ENCODE results near the gene GBP3. TPM values are rescaled to one million over a fixed set of nuclear protein-coding genes. Genes with fewer than 3 reads are reported as not detected.
"Not testable (repeated sequence)": the region's sequence is repeated elsewhere in the genome, so short reads cannot be mapped to it uniquely, and the experiment has no call there.

Gene GBP3
- total RNA-seq, 1 experiment from 2014 or later, result 75.8 TPM

DNA sequence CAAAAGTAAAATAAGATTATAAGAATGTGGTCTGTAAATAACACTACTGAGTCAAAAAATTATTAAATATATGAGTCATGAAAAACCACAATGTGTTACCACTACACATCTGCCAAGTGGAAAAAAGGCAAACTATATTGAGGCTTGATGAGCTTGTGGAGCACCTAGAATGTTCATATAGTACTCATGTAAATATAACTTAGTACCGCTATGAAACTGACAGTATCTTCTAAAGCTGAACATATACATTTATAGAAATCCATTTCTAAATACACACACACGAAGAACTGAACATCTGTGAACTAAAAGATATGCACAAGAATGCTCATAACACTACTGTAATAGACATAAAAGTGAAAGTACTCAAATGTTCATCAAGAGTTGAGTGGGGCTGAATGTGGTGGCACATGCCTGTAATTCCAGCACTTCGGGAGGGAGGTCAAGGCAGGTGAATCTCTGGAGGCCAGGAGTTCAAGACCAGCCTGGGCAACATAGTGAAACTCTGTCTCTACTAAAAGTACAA is 18.5 kb upstream of the GBP3 start:
- peak; percentile 58 for DNase-seq (ENCODE audit: low read depth)

DNA sequence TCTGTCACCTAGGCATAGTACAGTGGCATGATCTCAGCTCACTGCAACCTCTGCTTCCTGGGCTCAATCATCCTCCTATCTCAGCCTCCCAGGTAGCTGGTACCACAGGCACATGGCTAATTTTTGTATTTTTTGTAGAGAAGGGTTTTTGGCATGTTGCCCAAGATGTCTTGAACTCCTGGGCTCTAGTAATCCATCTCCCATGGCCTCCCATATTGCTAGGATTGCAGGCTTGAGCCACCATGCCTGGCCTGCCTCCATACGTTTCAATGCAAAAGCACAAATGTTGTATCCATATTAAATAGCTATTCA is 17.6 kb upstream of the GBP3 start:
- DNase-seq (ENCODE audit: low read depth), result no peak

DNA sequence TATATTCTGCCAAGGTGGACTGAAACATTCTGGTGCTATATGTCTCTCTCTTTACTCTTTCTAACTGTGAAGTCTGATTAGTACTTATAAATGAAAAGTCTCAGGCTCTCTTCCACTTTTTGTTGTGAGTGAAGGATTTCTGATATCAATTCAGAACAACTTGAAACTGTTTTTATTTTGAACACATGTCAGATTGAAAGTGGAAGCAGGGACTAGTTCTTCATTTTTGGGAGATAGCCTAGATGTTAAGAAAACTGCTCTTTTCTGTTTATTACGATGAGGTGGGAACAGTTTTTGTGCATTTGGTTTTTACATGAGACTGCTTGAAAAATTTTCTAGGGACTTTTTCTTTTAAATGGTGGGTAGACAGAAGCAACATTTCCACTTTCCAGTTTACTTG is 14.5 kb upstream of the GBP3 start:
- DNase-seq (ENCODE audit: low read depth), result no peak

DNA sequence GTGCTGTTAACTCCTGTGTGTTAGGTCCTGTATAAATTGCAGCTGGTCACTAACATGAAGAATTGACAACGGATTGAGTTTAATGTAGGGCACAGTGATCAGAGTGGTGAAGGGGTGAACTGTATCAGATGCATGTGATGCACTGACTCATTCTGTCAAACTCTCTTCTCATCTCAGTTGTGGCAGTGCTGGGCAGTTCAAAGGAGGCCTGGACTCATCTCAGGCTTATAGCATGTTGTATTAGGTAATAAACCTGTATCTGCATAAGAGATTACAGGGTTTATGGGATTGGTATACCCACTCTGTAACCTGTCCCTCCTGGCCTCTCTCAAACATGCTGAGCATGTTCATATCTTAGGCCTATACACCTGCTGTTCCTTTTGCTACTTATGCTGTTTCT is 12.4 kb upstream of the GBP3 start:
- DNase-seq (ENCODE audit: low read depth), result no peak

DNA sequence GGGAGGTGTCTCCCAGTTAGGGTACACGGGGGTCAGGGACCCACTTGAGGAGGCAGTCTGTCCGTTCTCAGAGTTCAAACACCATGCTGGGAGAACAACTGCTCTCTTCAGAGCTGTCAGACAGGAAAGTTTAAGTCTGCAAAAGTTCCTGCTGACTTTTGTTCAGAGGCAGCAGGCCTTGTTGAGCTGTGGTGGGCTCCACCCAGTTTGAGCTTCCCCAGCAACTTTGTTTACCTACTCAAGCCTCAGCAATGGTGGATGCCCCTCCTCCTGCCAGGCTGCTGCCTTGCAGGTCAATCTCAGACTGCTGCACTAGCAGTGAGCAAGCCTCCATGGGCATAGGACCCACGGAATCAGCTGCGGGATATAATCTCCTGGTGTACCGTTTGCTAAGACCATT is 11.3 kb upstream of the GBP3 start:
- DNase-seq (ENCODE audit: low read depth), result not testable (repeated sequence)

DNA sequence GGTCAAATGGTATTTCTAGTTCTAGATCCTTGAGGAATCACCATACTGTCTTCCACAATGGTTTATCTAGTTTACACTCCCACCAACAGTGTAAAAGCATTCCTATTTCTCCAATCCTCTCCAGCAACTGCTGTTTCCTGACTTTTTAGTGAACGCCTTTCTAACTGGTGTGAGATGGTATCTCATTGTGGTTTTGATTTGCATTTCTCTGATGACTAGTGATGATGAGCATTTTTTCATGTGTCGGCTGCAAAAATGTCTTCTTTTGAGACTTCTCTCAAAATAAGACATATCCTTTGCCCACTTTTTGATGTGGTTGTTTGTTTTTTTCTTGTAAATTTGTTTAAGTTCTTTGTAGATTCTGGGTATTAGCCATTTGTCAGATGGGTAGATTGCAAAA is 6.4 kb upstream of the GBP3 start:
- peak; percentile 38 for DNase-seq (ENCODE audit: low read depth)

DNA sequence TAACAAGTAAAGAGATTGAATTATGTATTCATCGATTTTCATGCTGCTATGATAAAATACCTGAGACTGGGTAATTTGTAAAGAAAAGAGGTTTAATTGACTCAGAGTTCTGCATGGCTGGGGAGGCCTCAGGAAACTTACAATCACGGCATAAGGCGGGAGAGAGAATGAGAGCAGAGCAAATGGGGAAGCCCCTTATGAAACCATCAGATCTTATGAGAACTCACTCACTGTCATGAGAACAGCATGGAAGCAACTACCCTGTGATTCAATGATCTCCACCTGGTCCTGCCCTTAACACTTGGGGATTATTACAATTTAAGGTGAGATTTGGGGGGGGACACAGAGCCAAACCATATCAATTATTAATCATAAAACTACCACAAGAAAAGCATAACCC is 3.3 kb upstream of the GBP3 start:
- no peak for DNase-seq (ENCODE audit: low read depth)

DNA sequence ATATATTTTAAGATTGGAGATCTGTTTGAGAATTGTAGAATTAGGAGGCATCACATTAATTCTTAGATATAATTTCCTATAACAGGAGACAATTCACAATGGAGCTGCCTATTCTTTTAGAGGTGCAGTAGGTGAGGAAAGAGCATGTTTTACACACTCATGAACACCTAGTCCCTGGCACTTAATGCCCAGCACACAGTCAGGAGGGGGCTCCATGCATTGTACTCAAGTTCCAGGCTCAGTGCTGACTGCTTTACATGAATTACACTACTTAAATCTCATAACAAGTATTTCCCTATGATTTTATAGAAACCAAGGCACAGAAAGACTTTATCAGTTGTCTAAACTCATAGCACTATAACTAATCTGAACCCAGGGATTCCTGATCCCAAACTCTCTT is 360 bp upstream of the GBP3 start:
- no peak for DNase-seq (ENCODE audit: low read depth)

DNA sequence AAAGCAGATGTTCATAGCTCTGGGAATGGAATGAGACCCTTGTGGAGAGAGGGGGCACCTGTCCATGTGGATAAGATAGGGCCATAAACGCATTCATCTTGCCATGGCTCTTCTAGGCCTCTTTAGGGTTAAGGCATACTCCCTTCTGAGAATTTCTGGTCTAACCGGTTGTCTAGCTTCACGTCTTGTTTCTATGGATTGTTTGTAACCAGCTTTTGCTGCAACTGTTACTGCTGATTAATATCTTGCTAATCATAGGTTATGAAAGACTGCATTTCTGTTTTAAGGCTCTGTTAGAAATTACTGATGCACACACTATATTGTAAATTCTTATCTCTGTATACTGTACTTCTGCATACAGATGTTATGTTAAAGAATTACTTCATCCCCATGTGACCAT is 4.3 kb downstream of the GBP3 start:
- not testable (repeated sequence) for DNase-seq (ENCODE audit: low read depth)

DNA sequence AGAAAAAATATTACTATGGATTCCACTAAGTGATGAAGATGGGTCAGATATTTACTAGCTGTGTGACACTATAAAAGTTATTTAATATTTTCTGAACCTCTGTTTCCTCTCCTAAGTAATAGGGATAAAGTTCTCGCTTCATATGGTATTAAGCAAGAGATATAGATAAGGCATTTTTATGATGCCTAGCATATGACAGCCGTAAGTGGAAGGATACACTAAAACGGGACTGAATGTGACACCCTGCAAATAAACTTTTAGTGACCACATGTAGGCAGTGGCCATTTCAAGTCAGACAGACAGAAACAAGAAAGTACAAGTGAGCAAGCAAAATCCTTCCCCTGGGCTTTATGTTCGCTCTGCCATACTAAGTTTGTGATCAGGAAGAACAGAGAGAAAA is 14.2 kb downstream of the GBP3 start:
- no peak for DNase-seq (ENCODE audit: low read depth)

DNA sequence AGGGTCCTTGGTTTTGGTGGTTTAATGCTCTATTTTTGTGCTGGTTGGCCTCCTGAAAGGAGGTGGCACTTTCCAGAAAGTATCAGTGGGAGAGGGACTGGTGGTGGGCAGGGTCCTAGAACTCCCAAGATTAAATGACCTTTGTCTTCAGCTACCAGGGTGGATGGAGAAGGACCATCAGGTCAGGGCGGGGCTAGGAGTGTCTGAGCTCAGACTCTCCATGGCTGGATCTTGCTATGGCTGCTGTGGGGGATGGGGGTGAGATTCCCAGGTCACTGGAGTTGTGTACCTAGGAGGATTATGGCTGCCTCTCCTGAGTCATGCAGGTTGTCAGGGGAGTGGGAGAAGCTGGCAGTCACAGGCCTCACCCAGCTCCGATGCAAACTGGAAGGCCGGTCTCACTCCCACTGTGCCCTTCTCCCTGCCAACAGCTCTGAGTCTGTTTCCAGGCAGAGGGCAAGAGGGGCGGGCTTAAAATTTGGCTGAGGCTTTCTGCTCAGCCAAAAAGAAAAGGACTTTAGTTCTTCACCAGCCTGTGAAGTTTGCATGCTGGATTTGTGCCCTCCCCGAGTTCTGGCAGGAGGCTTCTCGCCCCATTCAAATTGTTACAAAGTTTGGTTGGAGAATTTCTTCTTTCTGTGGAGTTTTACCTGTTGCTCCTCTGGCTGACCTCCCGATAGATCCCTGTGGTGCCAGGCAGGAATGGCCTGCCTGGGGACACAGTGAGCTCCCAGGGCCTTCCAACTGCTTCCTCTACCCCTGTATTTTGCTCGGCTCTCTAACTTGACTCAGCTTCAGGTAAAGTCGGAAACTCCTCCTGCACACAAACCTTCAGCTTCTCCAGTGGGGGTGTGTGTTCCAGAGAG is 17.1 kb downstream of the GBP3 start:
- DNase-seq (ENCODE audit: low read depth), result no peak

DNA sequence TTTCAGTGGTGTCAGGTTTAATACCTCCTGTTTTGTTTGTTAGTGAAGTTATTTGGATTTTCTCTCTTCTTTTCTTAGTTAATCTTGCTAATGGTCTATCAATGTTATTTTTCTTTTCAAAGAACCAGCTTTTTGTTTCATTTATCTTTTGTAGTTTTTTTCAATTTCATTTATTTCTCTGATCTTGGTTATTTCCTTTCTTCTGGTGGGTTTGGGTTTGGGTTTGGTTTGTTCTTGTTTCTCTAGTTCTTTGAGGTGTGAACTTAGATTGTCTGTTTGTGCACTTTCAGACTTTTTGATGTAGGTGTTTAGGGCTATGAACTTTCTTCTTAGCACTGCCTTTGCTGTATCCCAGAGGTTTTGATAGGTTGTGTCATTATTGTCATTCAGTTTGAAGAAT is 20.5 kb downstream of the GBP3 start:
- not testable (repeated sequence) for DNase-seq (ENCODE audit: low read depth)

DNA sequence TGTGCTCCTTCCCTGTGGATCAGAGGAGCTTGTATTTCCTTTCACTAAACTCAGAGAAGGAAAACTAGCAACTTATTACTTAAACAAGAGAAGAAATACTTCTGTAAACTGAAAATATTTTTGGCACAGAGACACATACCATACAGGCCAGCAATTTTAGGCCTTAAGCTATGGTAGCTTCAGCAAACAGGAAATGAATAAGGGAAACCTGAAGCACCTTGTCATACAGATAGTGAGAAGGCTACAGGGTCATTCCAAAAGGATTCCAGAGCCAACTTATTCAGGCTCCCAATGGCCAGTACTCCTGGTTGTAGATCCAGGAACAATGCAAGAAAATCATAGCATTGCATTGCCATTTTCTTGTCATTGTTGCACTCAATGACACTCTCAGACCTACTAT is 21.2 kb downstream of the GBP3 start:
- no peak for DNase-seq (ENCODE audit: low read depth)

DNA sequence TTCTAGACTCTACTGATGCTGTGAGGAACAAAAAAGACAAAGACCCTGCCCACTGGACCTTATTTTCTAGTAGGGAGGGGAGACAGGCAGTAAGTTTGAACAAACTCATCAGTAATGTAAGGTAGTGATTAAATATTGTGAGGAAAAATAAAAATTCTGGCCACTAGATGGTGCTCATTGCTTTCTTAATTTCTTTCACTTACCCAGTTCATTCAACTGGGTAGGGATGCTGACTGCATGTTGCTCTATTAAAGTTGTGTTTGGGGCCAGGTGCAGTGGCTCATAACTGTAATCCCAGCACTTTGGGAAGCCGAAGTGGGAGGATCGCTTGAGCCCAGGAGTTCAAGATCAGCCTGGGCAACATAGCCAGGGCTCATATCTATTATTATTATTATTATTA is 23.9 kb downstream of the GBP3 start:
- DNase-seq (ENCODE audit: low read depth), result peak; percentile 69

DNA sequence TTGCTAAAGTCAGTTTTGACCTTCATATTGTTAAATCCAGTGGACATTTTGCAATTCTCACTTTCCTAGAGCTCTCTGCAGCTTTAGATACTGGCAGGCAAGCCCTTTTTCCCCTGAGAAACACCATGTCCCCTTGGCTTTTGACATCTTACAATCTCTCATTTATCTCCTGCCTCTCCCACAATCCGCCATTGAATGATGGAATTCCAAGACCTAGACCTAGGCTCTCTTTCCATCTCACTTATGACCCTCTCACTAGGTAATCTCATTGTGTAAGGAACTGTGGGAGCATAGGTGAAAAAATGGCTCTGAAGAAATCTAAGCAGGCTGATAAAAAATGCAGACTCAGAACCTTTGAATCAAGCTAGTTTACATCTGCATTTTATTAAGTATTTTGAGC is 32.2 kb downstream of the GBP3 start:
- DNase-seq (ENCODE audit: low read depth), result no peak

DNA sequence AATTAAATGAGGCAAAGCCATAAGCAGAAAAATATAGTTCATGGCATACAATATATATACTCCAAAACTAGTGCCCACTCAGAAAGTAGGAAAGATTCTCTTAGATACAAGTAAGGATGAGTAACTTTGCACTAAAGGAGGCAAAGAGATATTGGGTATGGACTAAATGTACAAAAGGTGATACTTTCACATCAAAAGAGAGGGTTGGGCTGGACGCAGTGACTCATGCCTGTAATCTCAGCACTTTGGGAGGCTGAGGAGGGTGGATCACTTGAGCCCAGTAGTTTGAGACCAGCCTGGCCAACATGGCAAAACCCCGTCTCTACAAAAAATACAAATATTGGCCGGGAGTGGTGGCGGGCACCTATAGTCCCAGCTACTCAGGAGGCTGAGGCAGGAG is 37.0 kb downstream of the GBP3 start:
- peak; percentile 17 for DNase-seq (ENCODE audit: low read depth)

DNA sequence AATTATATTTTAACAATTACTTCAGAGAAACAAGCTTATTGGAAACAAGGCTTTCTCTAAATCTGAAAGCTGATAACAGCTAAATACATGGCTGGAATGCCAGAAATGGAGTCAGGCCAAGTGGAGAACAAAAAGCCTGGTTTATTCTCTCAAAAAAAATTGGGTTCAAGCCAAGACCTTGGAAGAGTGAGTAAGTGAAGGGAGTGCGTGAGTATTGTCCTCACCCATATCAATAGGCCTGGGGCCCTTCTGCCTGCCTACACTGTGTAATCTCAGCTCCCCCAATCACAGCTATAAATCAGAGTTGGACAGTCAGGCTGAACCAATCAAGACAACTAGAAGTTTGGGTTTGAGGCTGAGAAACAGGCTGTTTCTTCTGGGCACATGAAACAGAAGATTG is 37.6 kb downstream of the GBP3 start:
- peak; percentile 96 for DNase-seq (ENCODE audit: low read depth)

DNA sequence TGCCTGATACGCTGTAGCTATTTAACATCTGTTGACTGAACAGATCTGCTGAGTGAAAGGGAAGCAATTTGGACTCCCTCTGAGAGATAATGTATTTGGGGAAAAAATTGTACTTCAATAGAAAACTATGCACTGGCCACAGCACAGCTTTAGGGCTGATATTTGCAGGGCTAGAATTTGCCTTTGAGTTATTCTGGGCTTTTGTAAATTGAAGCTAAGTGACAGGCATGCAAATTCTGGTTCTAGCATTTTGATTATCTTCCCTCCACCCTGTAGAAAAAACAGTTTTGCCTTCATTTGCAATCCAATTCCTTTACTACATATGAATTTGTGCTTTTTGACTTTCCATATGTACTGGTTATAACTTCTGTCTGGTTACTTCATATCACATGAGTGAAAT is 38.1 kb downstream of the GBP3 start:
- DNase-seq (ENCODE audit: low read depth), result peak; percentile 10

DNA sequence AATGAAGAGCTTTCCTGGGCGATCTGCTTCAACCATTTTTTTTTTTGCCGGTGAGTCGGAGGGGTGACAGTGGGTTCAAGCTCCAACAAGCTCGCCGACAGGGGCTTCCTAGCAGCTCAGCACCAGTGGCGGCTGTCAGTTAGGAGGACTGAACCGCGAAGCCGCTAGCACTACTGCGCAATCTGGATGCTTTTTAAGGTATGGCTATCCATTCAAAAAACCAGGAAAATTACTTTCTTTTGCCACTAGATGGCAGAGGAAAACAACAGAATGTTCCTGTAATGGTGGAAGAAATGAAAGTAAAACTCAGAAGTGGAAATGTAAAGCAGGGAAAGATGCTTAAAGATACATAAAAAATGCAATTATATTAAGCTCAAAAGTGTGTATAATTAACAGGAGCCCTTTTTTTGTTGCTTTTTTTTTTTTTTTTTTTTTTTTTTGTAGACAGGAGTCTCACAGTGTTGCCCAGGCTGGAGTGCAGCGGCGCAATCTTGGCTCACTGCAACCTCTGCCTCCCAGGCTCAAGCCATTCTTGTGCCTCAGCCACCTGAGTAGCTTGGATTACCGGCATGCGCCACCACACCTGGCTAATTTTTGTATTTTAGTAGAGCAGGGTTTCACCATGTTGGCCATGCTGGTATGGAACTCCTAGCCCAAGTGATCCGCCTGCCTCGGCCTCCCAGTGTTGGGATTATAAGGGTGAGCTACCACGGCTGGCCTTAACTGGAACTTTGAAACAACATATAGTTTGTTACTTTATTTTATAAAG is 38.7 kb downstream of the GBP3 start:
- peak; percentile 73 for DNase-seq (ENCODE audit: low read depth)

DNA sequence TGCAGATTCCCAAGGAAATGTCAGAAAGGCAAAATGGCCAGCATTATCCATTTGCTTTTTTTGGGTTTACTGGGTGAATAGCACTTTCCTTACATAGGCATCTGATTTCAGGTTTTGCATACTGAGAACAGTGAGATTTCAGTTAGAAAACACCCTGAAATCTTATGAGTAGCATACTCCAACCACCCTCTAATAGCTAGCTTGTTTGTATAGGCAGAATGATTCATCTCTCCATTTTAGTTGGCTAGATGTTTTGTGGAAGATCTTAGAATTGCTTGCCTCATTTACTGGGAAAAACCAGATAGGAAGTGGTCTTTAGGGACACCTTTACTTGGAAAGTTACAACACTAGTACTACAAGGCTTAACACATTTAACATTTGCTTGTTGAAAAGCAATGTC is 40.6 kb downstream of the GBP3 start:
- no peak for DNase-seq (ENCODE audit: low read depth)

DNA sequence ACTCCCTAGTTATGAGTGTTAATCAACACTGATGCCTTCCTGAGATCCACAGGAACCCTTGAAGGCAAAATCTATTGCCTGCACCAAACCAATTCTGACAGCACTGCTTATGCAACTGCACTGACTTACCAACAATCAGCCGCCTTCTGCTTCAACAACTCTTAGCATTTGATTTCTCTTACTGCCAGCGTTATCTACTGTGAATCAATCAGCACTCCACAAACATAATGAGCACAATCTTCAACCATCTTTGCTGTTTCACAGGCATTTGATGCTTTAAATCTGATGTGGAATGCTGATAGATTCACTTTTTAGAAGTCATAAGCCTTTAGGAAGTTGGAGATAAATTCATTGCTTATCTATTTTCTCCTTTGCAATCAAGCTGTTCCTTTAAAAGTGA is 41.2 kb downstream of the GBP3 start:
- DNase-seq (ENCODE audit: low read depth), result not testable (repeated sequence)

DNA sequence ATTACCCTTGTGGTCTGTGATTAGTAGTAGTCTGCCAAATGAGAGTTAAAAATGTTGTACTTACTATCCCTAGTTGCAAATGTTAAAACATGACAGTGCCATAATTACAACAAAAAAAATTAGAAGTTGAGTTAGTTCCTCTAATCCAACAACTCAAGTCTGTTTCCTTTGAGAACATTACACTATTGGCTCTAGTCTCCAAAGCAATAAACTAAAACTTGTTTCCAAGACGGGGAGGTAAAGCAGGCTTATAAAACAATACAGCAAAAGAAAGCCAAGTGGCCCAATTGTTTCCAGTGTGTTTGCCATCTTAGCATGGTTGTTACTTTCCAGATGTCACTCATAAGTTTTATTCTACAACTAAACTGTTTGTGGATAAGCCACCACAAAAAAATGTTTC is 41.8 kb downstream of the GBP3 start:
- DNase-seq (ENCODE audit: low read depth), result no peak

DNA sequence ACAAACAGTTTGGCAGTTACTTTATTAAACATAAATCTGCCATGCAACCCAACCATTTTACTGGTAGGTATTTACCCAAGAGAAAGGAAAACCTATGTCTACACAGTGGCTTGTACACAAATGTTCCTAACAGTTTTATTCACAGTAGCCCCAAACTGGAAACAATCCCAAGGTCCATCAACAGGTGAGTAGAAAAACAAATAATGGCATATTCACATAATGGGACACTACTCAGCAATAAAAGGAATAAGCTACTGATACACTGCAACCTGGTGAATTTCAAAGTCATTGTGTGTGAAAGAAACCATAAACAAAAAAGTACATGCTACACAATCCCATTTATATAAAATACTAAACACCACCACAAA is 42.9 kb downstream of the GBP3 start:
- DNase-seq (ENCODE audit: low read depth), result no peak

All from RPMI7951 (cell line).